ENCODE measurements around the gene SEMA5A. TPM values are rescaled to one million over a fixed set of nuclear protein-coding genes. Genes with fewer than 3 reads are reported as not detected.

SEMA5A gene
- total and polyA plus RNA-seq, 2 of the 8 experiments (the other 6 are each of a cell fraction or from before 2014, with no cell fraction given): 5.3 to 8.9 TPM

DNA sequence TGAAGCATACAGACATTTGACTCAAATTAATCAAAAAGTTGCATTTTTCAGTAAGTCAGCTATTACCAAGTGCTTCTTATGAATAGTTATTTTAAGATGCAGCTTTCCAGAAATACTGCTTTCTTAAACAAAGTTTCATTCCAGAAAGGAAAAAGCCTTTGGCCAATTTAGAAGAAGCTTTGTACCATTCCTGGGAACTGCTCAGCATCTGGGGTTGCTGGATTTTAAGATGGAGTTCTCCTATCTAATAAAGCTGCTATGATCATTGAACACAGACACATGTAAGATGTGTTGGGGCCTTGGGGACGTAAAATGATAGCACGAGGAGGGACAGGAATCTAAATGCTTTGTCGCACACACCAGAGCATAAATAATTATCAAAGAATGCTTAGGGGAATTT lies 130.8 kb downstream of the SEMA5A start (continued):
- TF ChIP-seq, protein P1, sequence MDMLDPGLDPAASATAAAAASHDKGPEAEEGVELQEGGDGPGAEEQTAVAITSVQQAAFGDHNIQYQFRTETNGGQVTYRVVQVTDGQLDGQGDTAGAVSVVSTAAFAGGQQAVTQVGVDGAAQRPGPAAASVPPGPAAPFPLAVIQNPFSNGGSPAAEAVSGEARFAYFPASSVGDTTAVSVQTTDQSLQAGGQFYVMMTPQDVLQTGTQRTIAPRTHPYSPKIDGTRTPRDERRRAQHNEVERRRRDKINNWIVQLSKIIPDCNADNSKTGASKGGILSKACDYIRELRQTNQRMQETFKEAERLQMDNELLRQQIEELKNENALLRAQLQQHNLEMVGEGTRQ (IDR thresholded peaks at IDR 0.05; ENCODE audit: low read length): no peak
- TF ChIP-seq MAFK (IDR thresholded peaks at IDR 0.05; ENCODE audit: low read depth, low read length): no peak
- no peak for TF ChIP-seq HDAC6 (IDR thresholded peaks at IDR 0.05; ENCODE audit: low read depth, low read length)
- TF ChIP-seq RNF2 (IDR thresholded peaks at IDR 0.05; ENCODE audit: borderline replicate concordance, low read depth, low read length, missing control alignments, poor library complexity, severe bottlenecking): no peak
- no peak for TF ChIP-seq RAD21 (IDR thresholded peaks at IDR 0.05 in 1 of 2, conservative IDR thresholded peaks at IDR 0.05 in 1 of 2; ENCODE audit: low read depth in 2 of 2, low read length in 2 of 2)
- TF ChIP-seq RXRA (IDR thresholded peaks at IDR 0.05; ENCODE audit: insufficient read depth, low read depth, low read length): no peak
- no peak for TF ChIP-seq POU5F1 (IDR thresholded peaks at IDR 0.05; ENCODE audit: low read depth, low read length)
- TF ChIP-seq SIX5 (IDR thresholded peaks at IDR 0.05; ENCODE audit: low read depth, low read length): no peak

Measured in H1 (cell line).